ENCODE measurements around the gene SLC35F4. TPM values are rescaled to one million over a fixed set of nuclear protein-coding genes. Genes with fewer than 3 reads are reported as not detected.
"Not testable (repeated sequence)": the region's sequence is repeated elsewhere in the genome, so short reads cannot be mapped to it uniquely, and the experiment has no call there.

SLC35F4 gene
- total RNA-seq, 4 donors from 2014 or later = 0.88 to 2.3 TPM; not detected in 2

DNA sequence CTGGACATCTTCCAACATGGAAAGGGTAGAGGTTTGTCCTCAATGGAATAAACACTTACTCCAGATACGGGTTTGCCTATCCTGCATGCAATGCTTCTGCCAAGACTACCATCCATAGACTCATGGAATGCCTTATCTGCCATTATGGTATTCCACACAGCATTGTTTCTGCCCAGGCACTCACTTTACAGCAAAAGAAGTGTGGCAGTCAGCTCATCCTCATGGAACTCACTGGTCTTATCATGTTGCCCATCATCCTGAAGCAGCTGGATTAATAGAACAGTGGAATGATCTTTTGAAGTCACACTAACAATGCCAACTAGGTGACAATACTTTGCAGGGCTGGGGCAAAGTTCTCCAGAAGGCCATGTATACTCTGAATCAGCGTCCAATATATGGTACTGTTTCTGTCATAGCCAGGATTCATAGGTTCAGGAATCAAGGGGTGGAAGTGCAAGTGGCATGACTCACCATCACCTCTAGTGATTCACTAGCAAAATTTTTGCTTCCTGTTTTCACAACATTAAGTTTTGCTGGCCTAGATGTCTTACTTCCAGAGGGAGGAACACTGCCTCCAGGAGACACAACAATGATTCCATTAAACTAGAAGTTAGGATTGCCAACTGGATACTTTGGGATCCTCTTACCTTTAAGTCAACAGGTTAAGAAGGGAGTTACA lies 140.4 kb downstream of the SLC35F4 start:
- H3K4me3 ChIP-seq = no peak overlapping the region

DNA sequence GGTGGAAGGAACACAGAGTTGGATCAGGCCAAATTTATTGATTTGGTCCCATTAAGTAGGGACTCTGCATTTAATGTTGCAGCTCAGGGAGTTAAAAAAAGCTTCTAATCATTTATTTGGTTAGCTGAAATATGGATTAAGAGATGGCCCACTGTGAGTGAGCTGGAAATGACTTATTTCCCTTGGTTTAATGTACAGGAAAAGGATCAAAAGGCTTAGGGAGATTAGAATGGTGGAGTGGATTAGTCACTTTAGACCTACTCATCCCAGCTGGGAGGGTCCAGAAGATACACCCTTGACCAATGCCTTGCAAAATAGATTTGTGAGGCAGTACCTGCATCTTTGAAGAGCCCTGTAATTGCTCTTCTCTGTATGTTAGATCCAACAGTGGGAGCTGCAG lies 143.8 kb downstream of the SLC35F4 start:
- H3K36me3 ChIP-seq; H3K9me3 ChIP-seq; DNase-seq; H3K27ac ChIP-seq; intact Hi-C loops (cut with DNase I; ENCODE audit: low total_unique reads); H3K4me1 ChIP-seq; H3K27me3 ChIP-seq; H3K4me3 ChIP-seq: not testable (repeated sequence)

More for the DNA sequence above, 140.4 kb downstream of the SLC35F4 start:
- H3K9me3 ChIP-seq = no peaks in the 10 kb centered on the region
- TF ChIP-seq POLR2A (IDR thresholded peaks at IDR 0.05) = no peak
- TF ChIP-seq, protein P1, sequence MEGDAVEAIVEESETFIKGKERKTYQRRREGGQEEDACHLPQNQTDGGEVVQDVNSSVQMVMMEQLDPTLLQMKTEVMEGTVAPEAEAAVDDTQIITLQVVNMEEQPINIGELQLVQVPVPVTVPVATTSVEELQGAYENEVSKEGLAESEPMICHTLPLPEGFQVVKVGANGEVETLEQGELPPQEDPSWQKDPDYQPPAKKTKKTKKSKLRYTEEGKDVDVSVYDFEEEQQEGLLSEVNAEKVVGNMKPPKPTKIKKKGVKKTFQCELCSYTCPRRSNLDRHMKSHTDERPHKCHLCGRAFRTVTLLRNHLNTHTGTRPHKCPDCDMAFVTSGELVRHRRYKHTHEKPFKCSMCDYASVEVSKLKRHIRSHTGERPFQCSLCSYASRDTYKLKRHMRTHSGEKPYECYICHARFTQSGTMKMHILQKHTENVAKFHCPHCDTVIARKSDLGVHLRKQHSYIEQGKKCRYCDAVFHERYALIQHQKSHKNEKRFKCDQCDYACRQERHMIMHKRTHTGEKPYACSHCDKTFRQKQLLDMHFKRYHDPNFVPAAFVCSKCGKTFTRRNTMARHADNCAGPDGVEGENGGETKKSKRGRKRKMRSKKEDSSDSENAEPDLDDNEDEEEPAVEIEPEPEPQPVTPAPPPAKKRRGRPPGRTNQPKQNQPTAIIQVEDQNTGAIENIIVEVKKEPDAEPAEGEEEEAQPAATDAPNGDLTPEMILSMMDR (IDR thresholded peaks at IDR 0.05) = no peak
- H3K36me3 ChIP-seq = no peaks in the 10 kb centered on the region
- intact Hi-C loops (cut with DNase I; ENCODE audit: low total_unique reads) = no loop called here
- no peak overlapping the region for H3K27ac ChIP-seq
- no peaks in the 10 kb centered on the region for H3K4me1 ChIP-seq
- H3K27me3 ChIP-seq = no peaks in the 10 kb centered on the region
- no peak for DNase-seq

DNA sequence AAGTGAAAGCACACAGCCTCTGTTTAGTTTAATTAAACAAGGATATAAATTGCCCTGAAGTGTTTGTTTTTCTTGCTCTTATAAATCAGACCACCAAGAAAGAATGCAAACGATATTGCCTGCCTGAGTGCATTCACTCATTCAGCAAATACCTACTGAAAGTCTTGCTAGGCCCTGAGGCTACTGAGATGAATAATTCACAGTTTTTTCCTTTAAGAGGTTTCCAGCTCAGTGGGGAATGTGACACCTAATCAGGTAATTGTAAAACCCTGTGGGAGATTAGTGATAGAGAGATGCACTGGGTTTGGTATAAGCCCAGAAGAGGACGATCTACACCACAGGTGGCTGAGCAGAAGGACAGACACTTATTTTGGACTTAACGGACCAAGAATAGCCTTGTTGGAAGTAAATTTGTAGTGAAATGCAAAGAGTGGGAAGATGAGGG lies 151.4 kb downstream of the SLC35F4 start:
- no peak overlapping the region for H3K4me3 ChIP-seq
- TF ChIP-seq, protein P1 (IDR thresholded peaks at IDR 0.05) = no peak
- no peak for TF ChIP-seq POLR2A (IDR thresholded peaks at IDR 0.05)
- intact Hi-C loops (cut with DNase I; ENCODE audit: low total_unique reads) = no loop called here
- no peaks in the 10 kb centered on the region for H3K9me3 ChIP-seq
- no peaks in the 10 kb centered on the region for H3K36me3 ChIP-seq
- no peak for DNase-seq
- H3K27ac ChIP-seq = no peak overlapping the region
- H3K4me1 ChIP-seq = no peaks in the 10 kb centered on the region
- no peaks in the 10 kb centered on the region for H3K27me3 ChIP-seq

DNA sequence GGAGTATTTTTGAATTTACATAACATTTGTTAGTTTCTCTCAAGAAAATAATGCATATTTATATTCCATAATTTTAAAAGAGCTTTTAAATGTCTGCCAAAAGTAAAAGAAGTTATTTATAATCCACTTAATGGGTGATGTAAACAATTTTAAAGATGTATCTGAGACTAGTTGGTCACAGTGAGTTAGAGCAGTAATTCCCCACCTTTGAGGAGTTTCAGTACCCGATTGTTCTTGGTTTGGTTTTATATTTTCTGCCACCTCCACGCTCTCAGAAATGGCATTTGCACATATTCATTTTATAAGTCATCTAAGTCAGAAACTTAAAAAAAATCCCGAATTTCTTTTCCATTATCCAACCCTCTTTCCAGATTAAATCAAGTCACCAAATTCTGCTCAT lies 153.2 kb downstream of the SLC35F4 start:
- TF ChIP-seq, protein P1 (IDR thresholded peaks at IDR 0.05) = no peak
- TF ChIP-seq POLR2A (IDR thresholded peaks at IDR 0.05) = no peak
- Histone ChIP-seq H3K4me1 (no peaks in the 10 kb centered on the region), H3K9me3 (no peaks in the 10 kb centered on the region), H3K36me3 (no peaks in the 10 kb centered on the region), H3K27me3 (no peaks in the 10 kb centered on the region), H3K4me3 (no peak overlapping the region), H3K27ac (no peak overlapping the region)
- no peak for DNase-seq
- intact Hi-C loops (cut with DNase I; ENCODE audit: low total_unique reads) = no loop called here

DNA sequence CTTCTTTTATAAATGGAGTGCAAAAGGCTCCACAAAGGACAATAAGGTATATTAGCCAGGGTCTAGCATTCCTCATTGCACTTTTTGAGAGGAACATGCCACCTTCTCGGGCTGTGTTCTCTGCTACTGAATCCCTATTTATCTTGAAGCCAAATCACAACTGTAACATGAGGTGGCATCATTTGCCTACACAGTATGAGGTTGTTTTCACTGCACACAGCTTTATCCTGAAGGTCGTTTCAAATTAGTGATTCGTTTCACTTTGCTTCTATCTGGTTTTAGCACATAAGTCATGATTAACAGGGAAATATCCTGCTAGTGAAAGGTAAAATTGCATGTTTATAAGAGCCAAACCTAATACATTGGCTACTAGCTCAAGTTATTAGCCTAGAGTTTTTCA lies 153.8 kb downstream of the SLC35F4 start:
- no peak overlapping the region for H3K4me3 ChIP-seq
- H3K27me3 ChIP-seq = no peaks in the 10 kb centered on the region
- H3K36me3 ChIP-seq = no peaks in the 10 kb centered on the region
- H3K27ac ChIP-seq = no peak overlapping the region
- DNase-seq = no peak
- no peak for TF ChIP-seq POLR2A (IDR thresholded peaks at IDR 0.05)
- TF ChIP-seq, protein P1 (IDR thresholded peaks at IDR 0.05) = no peak
- intact Hi-C loops (cut with DNase I; ENCODE audit: low total_unique reads) = no loop called here
- no peaks in the 10 kb centered on the region for H3K4me1 ChIP-seq
- H3K9me3 ChIP-seq = no peaks in the 10 kb centered on the region
